HG03039 (cell line): ENCODE results near the gene HAS3.
"Not testable (repeated sequence)": the region's sequence is repeated elsewhere in the genome, so short reads cannot be mapped to it uniquely, and the experiment has no call there.

Experiments
- ATAC-seq: cut with Tn5 transposase; IDR thresholded peaks from one replicate; pipeline ENCODE4 v1.9.1; 2021; ENCODE audit warnings: mild to moderate bottlenecking, moderate library complexity; ENCODE audit not compliant: unreplicated experiment

The HAS3 gene

DNA sequence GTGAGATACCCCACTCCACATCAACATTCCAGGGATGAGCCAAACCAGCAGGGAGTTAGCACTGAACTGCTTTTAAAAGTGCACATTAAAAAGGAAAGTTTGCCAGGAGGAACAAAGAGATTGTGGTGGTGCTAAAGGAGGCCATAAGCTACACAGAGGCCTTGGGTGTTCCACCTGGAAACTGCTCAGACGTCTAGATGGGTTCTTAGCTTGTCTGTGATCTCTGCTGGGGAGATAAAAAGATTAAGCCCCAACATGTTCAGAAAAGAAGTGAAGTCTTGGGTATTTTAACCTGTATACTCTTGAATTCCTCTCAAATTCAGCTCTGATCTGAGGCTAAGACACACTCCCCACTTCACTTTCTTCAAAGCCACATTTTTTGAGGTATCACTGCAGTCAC, 10.4 kb downstream of the HAS3 start:
- no peak for ATAC-seq

DNA sequence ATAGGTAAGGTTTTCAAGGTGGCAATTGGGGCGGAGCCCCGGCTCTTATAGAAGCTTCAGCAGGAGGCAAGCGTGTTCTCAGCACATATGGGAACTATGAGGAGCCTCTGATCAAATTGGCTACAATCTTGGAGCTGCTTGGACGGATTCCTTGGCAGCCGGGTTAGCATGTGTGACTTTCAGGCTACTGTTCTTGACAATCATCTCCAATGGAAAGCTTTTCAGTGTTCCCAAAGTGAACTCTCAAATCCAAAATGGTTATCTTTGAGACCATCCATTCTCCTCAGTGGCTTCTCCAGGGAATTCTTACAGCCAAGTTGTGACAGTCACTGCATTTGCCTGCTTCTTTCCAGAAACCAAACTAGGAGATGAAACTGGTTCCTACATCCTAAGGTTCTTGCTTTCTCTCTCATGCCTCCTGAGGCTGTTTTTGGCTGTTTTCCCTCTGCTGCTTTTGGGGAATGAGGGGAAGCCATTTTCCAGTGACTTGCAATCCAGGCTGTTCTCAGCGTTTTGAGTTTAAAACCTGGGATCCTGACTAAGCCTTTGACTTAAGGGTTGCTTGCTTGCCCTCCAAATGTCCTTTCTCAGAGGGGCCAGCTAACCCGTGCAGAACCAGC, 10.9 kb downstream of the HAS3 start:
- ATAC-seq, result no peak

DNA sequence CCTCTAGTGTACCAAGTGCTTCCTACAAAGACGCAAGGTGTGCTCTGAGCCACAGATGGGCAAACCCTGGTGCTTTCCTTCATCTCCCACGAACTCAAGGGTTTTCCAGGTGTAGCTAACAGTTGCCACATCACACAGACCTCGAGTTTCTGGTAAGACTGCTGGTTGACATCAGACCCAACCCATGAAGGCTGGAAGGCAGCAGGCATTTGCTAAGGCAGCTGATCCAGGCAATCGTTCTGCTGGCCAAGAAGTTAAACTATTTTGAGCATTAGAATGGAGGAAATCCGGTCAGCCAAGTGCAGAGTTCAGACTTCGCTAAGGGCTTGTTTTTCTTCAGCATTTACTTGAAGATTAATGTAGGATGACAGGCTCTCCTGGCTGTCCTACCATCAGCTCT, 11.5 kb downstream of the HAS3 start:
- ATAC-seq, result no peak

DNA sequence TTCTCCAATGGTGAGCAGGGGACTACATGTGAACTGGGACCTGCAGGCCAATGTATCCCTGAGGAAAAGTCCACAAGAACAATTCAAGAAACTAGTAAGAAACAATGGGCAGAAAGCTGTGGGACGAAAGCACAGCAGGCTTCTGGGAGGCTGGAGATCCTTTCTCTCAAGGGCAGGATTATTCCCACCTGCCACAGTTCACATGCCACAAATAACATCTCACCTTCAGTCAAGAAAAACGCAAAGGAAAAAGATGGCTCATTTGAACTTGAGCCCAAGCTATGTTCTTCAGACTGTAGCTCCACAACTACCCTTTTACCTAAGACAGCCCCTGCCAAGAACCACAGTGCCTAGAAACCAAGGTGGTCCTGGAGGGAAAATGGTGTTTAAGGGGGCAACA, 13.0 kb downstream of the HAS3 start:
- no peak for ATAC-seq

DNA sequence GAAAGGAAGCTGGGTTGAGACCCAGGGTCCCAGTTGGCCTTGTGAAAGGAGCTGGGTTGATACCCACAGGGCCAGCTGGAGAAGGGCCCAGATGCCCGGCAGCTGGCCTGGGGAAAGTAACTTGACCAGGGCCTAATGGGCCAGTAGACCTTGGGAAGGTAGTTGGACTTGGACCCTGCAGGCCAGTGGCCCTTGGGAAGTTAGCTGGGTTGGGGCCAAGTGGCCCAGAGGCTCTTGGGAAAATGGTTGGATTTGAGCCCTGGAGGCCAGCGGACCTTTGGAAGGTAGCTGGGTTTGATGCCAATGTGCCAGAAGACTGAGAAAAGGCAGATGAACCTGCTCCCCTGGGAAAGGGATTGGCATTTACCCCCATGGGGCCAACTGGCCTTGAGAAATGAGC, 13.5 kb downstream of the HAS3 start:
- no peak for ATAC-seq

DNA sequence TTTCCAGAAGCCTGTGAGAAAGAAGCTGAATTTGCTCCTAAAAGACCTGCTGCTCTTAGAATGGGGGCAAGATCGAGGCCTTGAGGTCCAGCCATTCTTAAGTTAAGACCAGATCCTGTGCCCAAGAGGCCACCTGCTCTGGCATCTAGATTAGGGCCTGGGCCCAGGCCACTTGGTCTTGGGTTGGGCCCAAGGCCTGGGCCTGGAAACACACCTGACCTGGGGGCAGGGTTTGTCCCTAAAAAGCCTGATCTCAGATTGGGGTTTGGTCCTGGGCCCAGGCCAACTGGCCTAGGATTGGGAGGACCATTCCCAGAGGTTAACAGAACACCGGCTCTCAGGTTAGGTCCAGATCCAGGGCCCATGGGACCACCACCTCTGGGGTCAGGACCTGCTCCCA, 14.1 kb downstream of the HAS3 start:
- no peak for ATAC-seq

DNA sequence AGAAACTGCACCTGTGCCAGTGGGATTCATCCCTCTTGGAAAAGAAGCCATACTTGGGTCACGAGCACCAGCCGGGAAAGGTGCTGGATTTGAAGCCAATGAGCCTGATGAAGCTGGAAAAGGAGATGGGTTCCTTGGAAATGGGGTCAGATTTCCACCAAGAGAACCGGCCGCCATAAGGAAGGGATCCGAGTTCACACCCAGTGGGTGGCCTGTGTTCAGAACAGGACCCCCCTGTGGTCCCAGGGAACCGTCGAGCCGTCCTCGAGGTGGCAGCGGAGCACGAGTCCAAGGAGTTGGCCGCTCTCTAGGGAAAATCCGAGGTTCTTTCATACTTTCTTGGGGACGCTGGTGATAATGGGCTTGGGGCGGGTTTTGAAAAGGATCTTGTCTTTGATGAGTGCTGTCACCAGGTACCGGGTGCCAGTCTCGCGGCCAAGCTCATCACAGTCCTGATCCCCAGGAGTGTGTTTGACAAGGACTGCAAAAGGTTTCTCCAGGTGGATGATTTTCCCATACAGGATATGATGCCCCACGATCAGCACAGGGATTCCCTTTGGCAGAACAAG, 14.7 kb downstream of the HAS3 start:
- no peak for ATAC-seq

DNA sequence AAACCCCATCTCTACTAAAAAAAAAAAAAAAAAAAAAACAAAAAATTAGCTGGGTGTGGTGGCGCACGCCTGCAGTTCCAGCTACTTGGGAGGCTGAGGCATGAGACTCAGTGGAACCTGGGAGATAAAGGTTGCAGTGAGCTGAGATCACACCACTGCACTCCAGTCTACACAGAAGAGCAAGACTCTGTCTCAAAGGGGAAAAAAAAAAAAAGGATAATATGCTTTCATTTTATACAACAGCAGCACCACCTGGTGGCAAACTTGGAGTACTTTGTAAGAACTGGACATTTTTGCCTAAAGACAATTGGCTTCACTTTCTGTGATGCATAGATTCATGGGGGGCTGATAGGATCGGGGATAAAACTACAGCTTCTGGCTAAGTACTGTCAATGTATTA, 18.5 kb downstream of the HAS3 start:
- ATAC-seq, result no peak

DNA sequence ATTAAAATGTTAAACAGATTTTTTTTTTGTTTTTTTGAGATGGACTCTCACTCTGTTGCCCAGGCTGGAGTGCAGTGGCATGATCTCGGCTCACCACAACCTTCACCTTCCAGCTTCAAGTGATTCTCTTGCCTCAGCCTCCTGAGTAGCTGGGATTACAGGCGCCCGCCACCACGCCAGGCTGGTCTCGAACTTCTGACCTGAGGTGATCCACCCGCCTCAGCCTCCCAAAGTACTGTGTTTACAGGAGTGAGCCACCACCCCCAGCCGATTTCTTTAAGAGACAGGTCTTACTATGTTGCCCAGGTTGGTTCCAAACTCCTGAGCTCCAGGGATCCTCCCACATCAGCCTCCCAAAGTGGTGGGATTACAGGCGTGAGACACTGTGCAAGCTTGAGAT, 19.0 kb downstream of the HAS3 start:
- not testable (repeated sequence) for ATAC-seq

DNA sequence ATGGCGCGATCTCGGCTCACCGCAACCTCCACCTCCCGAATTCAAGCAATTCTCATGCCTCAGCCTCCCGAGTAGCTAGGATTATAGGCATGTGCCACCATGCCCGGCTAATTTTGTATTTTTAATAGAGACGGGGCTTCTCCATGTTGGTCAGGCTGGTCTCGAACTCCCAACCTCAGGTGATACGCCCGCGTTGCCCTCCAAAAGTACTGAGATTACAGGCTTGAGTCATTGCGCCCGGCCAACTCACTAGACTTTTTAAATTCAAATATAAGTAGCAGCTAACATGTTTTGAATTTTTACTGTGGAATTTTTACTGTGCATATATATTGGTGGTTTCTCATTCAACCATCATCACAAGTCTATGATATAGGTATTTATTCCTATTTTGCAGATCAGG, 19.5 kb downstream of the HAS3 start:
- ATAC-seq, result not testable (repeated sequence)

DNA sequence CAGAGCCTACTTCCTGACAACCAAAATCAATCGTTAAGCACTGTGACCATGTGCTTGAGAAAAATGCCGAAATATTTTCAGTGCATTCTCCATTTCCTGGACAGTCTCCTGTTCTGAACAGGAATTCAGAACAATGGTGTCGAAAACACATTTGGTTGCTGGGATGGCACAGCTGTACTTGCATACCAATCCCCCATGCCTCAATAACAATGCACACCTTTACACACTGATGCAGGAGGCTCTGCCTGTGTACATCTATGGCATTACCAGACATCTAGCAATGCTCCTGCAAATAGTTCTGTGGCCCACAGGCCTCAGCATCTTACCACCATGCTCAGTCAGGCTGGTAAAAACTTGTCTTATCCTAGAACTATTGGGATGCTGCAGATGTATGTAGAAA, 20.8 kb downstream of the HAS3 start:
- no peak for ATAC-seq

DNA sequence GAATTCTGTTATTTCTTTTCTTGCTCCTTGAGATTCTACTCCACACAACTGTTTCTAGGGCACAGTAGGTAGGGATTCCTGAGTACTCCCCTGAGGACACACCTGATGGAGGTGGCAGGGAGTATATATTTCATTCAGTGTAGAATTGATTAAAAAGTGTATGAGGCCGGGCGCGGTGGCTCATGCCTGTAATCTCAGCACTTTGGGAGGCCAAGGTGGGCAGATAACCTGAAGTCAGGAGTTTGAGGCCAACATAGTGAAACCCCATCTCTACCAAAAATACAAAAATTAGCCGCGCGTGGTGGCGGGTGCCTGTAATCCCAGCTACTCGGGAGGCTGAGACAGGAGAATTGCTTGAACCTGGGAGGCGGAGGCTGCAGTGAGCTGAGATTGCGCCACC, 21.3 kb downstream of the HAS3 start:
- ATAC-seq, result not testable (repeated sequence)

DNA sequence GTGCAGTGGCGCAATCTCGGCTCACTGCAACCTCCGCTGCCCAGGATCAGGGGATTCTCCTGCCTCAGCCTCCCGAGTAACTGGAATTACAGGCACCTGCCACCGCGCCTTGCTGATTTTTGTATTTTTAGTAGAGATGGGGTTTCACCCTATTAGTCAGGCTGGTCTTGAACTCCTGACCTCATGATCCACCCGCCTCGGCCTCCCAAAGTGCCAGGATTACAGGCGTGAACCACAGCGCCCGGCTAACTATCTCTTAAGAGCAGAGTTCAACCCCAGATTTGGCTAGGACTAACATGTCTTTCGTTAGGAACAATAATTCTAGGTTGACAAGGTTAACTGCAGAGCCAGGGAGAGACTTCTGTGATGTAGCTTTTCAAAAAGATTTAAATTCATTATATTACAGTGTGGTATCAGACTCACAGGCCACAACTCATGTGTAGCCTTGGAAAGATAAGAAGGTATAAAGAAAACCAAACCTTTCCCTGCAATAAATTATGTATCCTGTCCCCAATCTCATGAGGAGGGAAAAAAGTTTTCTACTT, 22.6 kb downstream of the HAS3 start:
- no peak for ATAC-seq

DNA sequence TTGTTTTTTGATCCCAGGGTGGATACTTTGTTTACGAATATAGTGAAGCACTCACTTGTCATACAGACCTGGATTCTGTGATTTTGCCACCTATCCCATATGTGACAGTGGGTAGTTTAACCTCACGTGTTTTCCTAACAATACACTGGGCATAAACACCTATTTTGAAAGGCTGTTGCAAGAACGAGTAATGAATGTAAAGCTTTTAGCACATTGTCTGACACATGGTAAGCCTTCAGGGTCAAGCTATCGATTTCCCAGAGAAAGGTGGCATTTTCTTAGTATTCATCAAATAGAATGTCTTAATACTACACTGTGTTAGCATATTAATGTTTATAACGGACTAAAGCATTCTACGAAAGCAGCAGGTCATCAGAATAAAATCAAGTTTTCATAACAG, 25.0 kb downstream of the HAS3 start:
- ATAC-seq, result no peak

DNA sequence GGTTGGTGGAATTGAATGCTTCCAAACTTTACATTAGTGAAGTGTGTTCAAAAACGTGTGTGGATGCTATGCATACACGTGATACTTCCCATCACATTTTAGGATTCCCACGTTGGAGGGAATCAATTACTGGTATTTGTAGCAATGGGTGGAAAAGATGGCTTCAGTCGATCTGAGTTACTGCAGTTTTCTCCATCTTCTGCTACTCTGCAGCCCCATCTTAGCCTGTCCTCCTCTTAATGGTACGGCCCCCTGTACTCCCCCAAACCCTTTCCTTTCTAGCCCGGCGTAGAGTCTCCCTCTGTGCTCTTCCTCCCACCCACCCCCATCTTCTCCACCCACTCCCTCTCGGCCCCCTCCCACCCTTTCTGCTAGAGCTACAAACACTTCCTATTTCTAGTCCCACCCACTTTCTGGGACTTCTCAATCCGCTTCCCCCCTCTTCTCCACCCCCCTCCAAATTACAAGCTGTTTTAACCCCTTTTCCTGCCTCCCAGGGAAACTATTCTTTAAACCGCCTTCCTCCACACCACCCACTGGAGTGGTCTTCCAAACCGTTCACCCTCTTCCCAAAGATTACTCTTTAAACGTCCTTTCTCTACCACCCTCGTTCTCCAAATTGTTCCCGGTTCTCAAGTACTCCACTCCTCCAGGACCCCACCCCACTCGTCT, 25.9 kb downstream of the HAS3 start:
- no peak for ATAC-seq

DNA sequence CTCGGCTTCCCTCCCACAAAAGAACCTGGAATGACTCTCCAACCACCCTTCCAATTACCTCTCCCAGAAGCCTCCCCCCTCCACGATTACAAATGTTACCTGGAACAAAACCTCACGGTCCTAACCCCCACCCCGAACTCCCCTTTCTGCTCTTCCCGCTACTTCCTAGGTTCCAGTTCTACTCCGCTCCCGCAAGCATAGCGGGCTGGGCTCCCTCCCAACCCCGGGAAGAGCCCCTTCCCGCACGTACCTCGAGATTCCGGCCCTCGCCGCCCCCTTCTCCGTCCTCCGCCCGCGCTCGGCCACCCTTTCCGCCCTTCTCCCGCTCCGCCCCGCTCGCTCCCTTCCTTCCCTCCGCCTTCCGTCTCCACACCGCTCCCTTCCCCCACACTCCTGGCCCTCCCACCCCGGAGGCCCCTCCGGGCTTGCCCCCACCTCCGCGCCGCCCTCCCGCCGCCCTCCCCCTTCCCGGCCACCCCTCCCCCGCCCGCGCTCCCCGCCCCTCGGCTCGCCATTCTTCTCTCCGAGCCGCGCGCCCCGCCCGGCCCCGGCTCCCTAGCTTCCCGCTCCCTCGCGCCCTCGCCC, 26.5 kb downstream of the HAS3 start:
- ATAC-seq, result peak; percentile 42

DNA sequence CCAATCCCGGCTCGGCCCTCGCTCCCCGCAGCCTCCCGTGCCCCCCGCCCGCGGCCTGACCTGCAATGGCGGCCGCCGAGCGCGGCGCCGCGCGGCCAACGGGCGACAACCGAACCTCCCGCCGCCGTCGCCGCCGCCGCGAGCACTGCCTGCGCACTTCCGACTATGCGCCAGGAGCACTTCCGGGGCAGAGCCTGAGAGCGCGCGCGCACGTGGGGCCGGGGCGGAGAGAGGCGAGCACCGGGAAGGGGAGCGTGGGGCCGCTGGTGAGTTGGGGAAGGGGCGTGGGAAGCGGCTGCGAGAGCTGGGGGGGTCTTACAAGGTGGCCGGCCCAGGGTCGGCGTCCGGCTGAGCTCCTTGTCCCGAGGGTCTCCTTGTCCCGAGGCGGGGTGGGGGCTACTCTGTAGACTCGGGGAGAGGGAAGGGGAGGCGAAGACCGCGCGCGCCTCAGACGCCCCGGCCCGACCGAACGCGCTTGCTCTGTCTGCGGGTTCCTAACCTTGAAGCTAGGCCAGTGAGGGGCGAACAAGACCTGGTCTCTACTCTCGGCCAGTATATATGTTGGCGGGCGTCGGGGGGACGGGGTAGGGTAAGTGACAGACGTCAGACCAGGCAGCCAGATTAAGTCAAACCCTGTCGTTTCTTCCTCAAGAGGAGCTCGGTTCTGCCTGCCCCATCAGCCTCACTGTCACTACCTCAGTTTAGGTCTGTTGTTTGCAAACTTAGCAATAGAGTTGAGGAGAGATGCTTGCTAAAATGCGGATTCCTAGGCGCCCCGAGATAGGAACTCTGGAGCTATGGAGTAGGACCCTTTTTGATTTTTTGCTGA, 27.2 kb downstream of the HAS3 start, which contains the start of the genes CHTF8 and UTP4:
Gene CHTF8, minus strand, starts transcription at position 165 of the 829 bp plus-strand sequence. CDS start 11,130 bp downstream, outside the sequence.
Gene UTP4, plus strand, starts transcription at position 226 of the 829 bp plus-strand sequence. CDS start 811 bp downstream, outside the sequence.
- peak; percentile 89 for ATAC-seq

DNA sequence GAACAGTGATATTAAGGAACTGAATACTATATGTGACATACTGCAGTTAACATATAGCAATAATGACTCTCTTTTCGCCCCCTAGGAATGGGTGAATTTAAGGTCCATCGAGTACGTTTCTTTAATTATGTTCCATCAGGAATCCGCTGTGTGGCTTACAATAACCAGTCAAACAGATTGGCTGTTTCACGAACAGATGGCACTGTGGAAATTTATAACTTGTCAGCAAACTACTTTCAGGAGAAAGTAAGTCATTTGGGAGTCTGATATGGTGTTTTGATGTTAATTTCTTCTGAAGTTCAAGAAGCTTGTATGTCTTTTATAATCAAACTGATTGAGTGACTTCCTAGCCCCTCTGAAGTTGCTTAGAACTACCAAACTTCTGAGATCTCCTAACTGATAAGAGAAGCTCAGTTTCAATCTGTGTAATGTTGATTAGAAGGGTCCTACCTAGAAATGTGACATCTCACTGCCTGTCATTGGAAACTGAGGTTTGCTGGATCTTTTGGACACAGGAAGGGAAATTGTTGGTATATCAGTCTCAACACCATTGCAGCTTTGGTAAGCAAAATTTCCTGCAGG, 28.0 kb downstream of the HAS3 start:
- no peak for ATAC-seq

DNA sequence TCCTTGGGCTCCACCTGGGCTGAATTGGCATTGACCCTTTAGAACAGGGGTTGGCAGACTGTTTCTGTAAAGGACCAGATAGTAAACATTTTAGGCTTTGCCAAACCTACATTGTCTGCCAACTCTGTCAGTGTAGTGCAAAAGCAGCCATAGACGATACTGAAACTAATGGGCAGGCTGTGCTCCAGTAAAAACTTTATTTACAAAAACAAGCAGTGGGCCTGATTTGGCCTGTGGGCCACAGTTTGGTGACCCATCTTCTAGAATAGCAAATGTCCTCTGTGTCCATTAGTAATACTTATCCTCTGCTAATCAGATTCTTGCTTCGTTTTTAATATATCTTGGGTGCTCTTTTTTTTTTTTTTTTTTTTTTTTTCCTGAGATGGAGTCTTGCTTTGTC, 33.2 kb downstream of the HAS3 start:
- no peak for ATAC-seq

DNA sequence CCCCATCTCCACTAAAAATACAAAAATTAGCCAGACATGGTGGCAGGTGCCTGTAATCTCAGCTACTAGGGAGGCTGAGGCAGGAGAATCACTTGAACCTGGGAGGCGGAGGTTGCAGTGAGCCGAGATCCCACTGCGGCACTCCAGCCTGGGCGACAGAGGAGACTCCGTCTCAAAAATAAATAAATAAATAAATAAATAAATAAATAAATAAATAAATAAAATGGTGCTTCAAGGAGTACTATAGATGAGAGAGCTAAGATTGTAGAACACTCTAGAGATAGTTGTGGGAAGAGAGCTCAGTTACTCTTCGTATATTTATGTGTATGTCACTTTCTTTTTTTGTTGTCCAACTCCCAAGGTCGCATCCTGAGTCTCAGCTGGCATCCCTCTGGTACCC, 34.0 kb downstream of the HAS3 start:
- not testable (repeated sequence) for ATAC-seq
